GM21825 (cell line): ENCODE results near the gene FN3K.
A peak's percentile ranks its signal among the peaks of the same experiment; 100 is the strongest.
"Not testable (repeated sequence)": the region's sequence is repeated elsewhere in the genome, so short reads cannot be mapped to it uniquely, and the experiment has no call there.

Source experiments
- ATAC-seq: cut with Tn5 transposase; IDR thresholded peaks from one replicate; pipeline ENCODE4 v1.9.1; 2021; ENCODE audit warnings: mild to moderate bottlenecking, moderate library complexity; ENCODE audit not compliant: unreplicated experiment

FN3K gene

GRCh38 chr17:82736511-82737185, 1.2 kb downstream of the FN3K start:
- no peak for ATAC-seq

GRCh38 chr17:82737967-82738877, 2.8 kb downstream of the FN3K start:
- ATAC-seq: no peak

GRCh38 chr17:82740906-82741759, 5.7 kb downstream of the FN3K start:
- ATAC-seq: no peak

- no peak for ATAC-seq
These were observed 8.2 kb downstream of the FN3K start for GRCh38 chr17:82743344-82744219.

- ATAC-seq: not testable (repeated sequence)
These were observed 9.3 kb downstream of the FN3K start for GRCh38 chr17:82744736-82745135.

GRCh38 chr17:82745524-82745923, 10.1 kb downstream of the FN3K start:
- no peak for ATAC-seq

- ATAC-seq: no peak
These were observed 13.3 kb downstream of the FN3K start for GRCh38 chr17:82748756-82749155.

- ATAC-seq: no peak
These were observed 15.0 kb downstream of the FN3K start for GRCh38 chr17:82750241-82750908.

- peak; percentile 41 for ATAC-seq
These were observed 15.8 kb downstream of the FN3K start for GRCh38 chr17:82751171-82751570.

GRCh38 chr17:82751571-82752370, 16.4 kb downstream of the FN3K start, which contains the start of gene TBCD:
Gene TBCD, plus strand, starts transcription at chr17:82752065. Its CDS starts 129 bp downstream, at chr17:82752194.
- peak; percentile 63 for ATAC-seq

- peak; percentile 29 for ATAC-seq
These were observed 17.2 kb downstream of the FN3K start for GRCh38 chr17:82752371-82753200.

GRCh38 chr17:82753201-82753464, 17.7 kb downstream of the FN3K start:
- no peak for ATAC-seq

- ATAC-seq: no peak
These were observed 19.1 kb downstream of the FN3K start for GRCh38 chr17:82754297-82755208.

- no peak for ATAC-seq
These were observed 20.8 kb downstream of the FN3K start for GRCh38 chr17:82756166-82756565.

- ATAC-seq: no peak
These were observed 30.0 kb downstream of the FN3K start for GRCh38 chr17:82765371-82765770.

- ATAC-seq: no peak
These were observed 31.8 kb downstream of the FN3K start for GRCh38 chr17:82767041-82767754.
